Testis (tissue), 3 donors: ENCODE measurements around the gene NCAPD3. TPM values are rescaled to one million over a fixed set of nuclear protein-coding genes. Genes with fewer than 3 reads are reported as not detected.
"Not testable (repeated sequence)": the region's sequence is repeated elsewhere in the genome, so short reads cannot be mapped to it uniquely, and the experiment has no call there.

Source experiments
- DNase-seq: peaks from one replicate; pipeline ENCODE4 v3.0.0-alpha.2; 2019
- H3K27ac ChIP-seq, 2 donors: fragments of 200-600 bp; sonication (generic); one replicate each; pipeline ENCODE4 v1.5.1; 2019
- H3K27me3 ChIP-seq: fragments of 200-600 bp; sonication (generic); one replicate; pipeline ENCODE4 v1.5.1; 2019
- H3K36me3 ChIP-seq: fragments of 200-600 bp; sonication (generic); one replicate; pipeline ENCODE4 v1.5.1; 2017; ENCODE audit warnings: low read depth; ENCODE audit errors: missing control alignments
- H3K4me1 ChIP-seq: fragments of 200-600 bp; sonication (generic); one replicate; pipeline ENCODE4 v1.5.1; 2019
- H3K4me3 ChIP-seq, 2 donors: fragments of 200-600 bp; sonication (generic); one replicate each; pipeline ENCODE4 v1.5.1; 2017 to 2019
- H3K9me3 ChIP-seq: fragments of 200-600 bp; sonication (generic); one replicate; pipeline ENCODE4 v1.5.1; 2017
- CTCF ChIP-seq, 3 experiments: fragments of 450-650 bp in 2 of 3; fragments of 200-600 bp in 1 of 3; sonication (generic) in 1 of 3; IDR thresholded peaks; one replicate each; pipeline ENCODE4 v1.5.1; 2016 to 2019; ENCODE audit warnings: antibody characterized with exemption in 3 of 3, mild to moderate bottlenecking in 2 of 3, moderate library complexity in 1 of 3
- POLR2A ChIP-seq: fragments of 450-650 bp; IDR thresholded peaks from one replicate; pipeline ENCODE4 v1.6.1; 2017; ENCODE audit warnings: antibody characterized with exemption, mild to moderate bottlenecking, moderate library complexity
- WGBS, 2 donors: methylation state at CpG; one replicate each; pipeline ENCODE4 v1.1.5; 2018; 5-methylcytosine and 5-hydroxymethylcytosine counted together
- intact Hi-C: fragments of 100-400 bp; cut with DNase I; formaldehyde crosslinking; loops from one replicate; pipeline ENCODE4 v1.15.1; 2023; ENCODE audit warnings: low total_unique reads
- polyA plus RNA-seq: library from polyadenylated mRNA; stranded (reverse); fragments of 350-450 nt; fragmentation: Illumina TruSeq; extraction: RNeasy Lipid Tissue Mini Kit (QIAGEN cat#74804); gene quantifications from one replicate; pipeline ENCODE4 v1.2.3, GENCODE V29; 2014; ENCODE audit warnings: low read depth, low replicate concordance; ENCODE audit not compliant: insufficient read depth
- total RNA-seq, 2 donors: library from RNA; depleted of rRNA; stranded (reverse); fragments of >200 nt; gene quantifications; one replicate each; pipeline ENCODE4 v1.2.3, GENCODE V29; 2016

NCAPD3 gene
- total and polyA plus RNA-seq, 3 donors from 2014 or later = 30.8 to 82.9 (median 69.3) TPM

DNA sequence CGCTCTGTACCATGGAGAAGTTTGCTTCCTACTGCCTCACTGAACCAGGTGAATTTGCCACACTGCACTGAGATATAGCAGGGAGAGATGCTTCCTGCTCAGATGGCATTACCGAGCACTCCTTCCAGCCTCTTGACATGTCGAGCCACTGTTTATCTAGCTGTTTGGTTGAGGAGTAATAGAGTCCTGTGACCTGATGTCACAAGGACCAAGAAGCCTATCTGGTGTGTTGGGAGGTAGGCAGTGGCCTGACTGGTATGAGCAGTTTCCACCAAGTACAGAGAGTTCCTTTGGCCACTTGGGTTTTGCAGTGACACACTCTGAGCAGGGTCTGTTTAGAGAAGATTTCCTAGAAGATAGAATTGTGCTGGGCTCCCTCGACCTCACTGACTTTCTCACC, 34.8 kb upstream of the NCAPD3 start:
- H3K9me3 ChIP-seq = no peaks in the 10 kb centered on the region
- no peak overlapping the region for H3K4me3 ChIP-seq
- DNase-seq = no peak
- 83 to 92% methylated on average over 4 of the region's 4 CpGs for WGBS, 2 donors
- H3K4me1 ChIP-seq = no peaks in the 10 kb centered on the region
- no peaks in the 10 kb centered on the region for H3K36me3 ChIP-seq
- TF ChIP-seq POLR2A = no peak
- no peak for TF ChIP-seq CTCF (IDR thresholded peaks at IDR 0.05)
- H3K27me3 ChIP-seq = no peaks in the 10 kb centered on the region
- intact Hi-C loops = no loop called here
- H3K27ac ChIP-seq = no peak overlapping the region

DNA sequence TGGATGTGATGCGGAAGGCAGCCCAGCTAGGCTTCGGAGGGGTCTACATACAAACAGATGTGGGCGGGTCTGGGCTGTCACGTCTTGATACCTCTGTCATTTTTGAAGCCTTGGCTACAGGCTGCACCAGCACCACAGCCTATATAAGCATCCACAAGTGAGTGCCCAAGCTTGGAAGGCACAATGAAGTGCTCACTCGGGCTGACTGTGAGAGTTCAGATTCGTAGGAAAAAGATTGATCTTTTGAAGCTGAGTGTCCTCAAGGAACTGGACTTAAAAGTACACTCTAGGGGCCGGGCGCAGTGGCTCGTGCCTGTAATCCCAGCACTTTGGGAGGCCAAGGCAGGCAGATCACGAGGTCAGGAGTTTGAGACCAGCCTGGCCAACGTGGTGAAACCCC, 33.3 kb upstream of the NCAPD3 start:
- TF ChIP-seq POLR2A (no peak), CTCF (IDR thresholded peaks at IDR 0.05) (no peak)
- no peaks in the 10 kb centered on the region for H3K27me3 ChIP-seq
- H3K9me3 ChIP-seq = no peaks in the 10 kb centered on the region
- H3K36me3 ChIP-seq = no peaks in the 10 kb centered on the region
- WGBS, 2 donors = 90 to 95% methylated on average over 11 of the region's 11 CpGs
- H3K4me1 ChIP-seq = peaks cover 4% of the 10 kb centered on the region
- H3K27ac ChIP-seq = no peak overlapping the region
- no peak for DNase-seq
- intact Hi-C loops = no loop called here
- H3K4me3 ChIP-seq = no peak overlapping the region

DNA sequence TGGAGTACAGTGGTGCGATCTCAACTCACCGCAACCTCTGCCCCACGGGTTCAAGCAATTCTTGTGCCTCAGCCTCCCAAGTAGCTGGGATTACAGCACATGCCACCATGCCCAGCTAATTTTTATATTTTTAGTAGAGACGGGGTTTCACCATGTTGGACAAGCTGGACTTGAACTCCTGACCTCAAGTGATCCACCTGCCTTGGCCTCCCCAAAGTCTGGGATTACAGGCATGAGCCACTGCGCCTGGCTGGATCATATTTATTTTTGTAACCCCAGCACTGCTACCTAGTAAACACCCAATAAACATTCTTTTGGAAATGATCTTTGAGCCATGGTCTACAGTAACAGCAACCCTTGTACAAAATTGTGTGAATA, 31.4 kb upstream of the NCAPD3 start:
- H3K9me3 ChIP-seq, H3K36me3 ChIP-seq, H3K27me3 ChIP-seq, intact Hi-C loops, H3K4me3 ChIP-seq, H3K4me1 ChIP-seq, DNase-seq, H3K27ac ChIP-seq: not testable (repeated sequence)
- WGBS, 2 donors = 92 to 95% methylated on average over 5 of the region's 5 CpGs

- H3K36me3 ChIP-seq = no peaks in the 10 kb centered on the region
- intact Hi-C loops = no loop called here
- 55 to 56% methylated on average over 3 of the region's 3 CpGs for WGBS, 2 donors
- no peaks in the 10 kb centered on the region for H3K27me3 ChIP-seq
- no peak overlapping the region for H3K27ac ChIP-seq
- peak overlapping the region in 1 of 2 donors; percentile 95 for H3K4me3 ChIP-seq
- H3K9me3 ChIP-seq = no peaks in the 10 kb centered on the region
- no peak for DNase-seq
- no peak for TF ChIP-seq CTCF (IDR thresholded peaks at IDR 0.05)
- TF ChIP-seq POLR2A = no peak
- peaks cover 10% of the 10 kb centered on the region for H3K4me1 ChIP-seq
Measured at GRCh38 chr11:134254433-134255183, 30.8 kb upstream of the NCAPD3 start.

DNA sequence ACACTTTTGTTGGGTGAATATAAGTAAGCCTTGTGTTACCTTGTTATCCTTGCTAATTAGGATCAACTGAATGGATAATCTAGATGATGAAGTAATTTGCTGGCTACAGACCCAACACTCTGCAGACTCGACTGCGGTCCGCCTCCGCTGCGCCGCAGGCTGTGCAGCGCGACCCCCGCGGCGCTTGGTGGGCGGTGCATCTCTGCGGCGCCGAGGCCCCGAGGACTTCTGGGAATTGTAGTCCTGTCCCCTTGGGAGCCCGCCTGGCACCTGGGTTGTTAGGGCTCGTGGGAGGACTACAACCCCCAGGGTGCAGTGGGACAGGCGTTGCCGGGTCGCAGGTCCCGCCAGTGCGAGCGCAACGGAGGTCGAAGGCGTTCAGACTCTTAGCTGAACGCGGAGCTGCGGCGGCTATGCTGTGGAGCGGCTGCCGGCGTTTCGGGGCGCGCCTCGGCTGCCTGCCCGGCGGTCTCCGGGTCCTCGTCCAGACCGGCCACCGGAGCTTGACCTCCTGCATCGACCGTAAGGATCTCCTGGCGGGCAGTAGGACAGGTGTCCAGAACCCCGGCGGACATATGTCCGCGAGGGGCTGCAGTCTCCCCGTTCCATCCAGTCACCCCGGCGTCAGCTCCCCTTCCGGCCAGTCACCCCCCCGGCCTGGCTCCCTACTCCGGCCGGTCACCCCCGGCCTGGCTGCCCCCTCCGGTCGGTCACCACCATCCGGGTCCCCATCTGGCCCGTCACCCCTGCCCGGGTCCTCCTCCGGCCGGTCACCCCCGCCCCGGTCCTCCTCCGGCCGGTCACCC, 29.6 kb upstream of the NCAPD3 start, which contains the start of the genes ACAD8 and THYN1:
ACAD8 (plus strand) TSS at position 381 of the 806 bp plus-strand sequence; CDS start at position 414, 33 bp downstream.
THYN1 (minus strand) TSS at position 165 of the 806 bp plus-strand sequence. CDS start 470 bp downstream, outside the sequence.
- peak; percentile 23 to 57 (median 38) for TF ChIP-seq CTCF (IDR thresholded peaks at IDR 0.05)
- TF ChIP-seq POLR2A = no peak
- WGBS, 2 donors = 1% methylated on average over 13 to 35 of the region's 70 CpGs
- Histone ChIP-seq H3K4me3 (peak within 1 kb of the TSS; percentile 94 to 95), H3K27ac (peak within 1 kb of the TSS; percentile 51 to 74), H3K27me3 (no peaks in the 10 kb centered on the region), H3K4me1 (peaks cover 10% of the 10 kb centered on the region), H3K36me3 (no peaks in the 10 kb centered on the region), H3K9me3 (no peaks in the 10 kb centered on the region)
- peak; percentile 98 for DNase-seq
- intact Hi-C loops = no loop called here
